Right hindlimb (tissue), 1 donor: ENCODE results near the gene RNF19B.

Experiments used
- DNase-seq: peaks from one replicate; pipeline ENCODE4 v3.0.0-alpha.2; 2018

RNF19B gene

DNA sequence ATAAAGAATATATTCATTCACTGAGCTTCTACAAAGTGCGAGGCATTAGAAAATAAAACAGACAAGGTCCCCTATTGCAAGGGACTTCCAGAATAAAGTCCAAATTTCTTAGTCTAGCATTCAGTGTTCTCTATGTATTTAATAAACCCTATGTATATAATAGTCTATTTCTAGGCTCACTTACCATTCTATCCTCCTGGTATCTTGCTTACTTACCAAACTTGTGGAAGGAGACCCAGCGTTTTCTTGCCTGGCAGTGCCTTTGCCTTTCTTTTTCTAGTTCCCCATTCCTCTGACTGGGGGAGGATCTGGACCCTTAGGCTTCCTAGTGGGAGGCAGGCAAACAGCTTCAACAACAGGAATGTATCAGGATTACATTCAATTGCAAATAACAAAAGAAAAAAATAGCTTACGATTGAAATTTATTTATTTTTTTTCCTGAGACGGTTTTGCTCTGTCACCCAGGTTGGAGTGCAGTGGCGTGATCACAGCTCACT, 690 bp upstream of the RNF19B start:
- DNase-seq: no peak

GRCh38 chr1:32963746-32964460, 706 bp downstream of the RNF19B start:
- peak; percentile 73 for DNase-seq

DNA sequence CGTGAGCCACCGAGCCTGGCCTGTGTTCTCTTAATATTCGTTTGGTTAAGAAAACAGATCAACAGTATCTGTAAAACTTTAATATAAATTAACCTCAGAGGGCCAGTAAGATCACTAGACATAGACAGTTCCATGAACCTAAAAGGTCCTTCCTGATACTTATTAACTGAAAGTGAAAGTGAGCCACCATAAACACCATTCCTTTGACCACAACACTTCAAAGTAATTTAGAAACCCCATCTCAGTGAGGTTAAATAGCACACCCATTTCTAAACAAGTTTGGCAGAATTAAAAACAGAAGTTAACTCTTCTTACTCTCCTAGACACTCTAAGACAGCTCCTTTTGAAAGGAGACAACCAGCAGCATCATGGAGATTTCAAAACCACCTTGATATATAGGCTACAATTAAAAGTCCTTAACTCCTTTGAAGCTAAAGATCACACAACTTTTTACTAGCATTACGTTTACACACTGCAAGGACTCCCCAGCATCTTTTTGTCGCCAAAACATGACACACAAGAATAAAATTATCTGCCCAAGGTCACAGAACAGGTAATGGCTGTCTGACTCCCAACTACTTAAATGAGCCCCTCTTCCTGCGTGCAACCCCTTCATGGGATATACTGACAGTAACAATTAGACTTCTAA, 2.2 kb downstream of the RNF19B start:
- DNase-seq: no peak

DNA sequence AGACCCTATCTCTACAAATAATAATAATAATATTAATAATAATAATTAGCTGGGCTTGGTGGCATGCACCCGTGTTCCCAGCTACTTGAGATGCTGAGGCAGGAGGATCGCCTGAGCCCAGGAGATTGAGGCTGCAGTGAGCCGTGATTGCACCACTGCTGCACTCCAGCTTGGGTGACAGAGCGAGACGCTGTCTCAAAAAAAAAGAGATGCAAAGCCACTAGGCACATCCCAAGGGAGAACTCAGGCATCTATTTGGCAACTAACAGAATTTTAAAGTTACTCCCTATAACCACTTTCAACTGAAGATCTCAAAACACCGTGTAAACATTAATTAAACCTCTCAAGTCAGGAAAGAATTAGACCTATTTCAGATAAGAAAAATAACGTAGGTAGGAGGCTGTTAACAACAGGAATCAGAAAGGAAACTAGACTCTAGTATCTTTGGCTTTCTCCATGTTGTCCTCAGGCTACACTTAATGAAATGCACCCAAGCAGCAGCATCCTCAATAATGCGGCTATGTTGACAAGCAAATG, 3.7 kb downstream of the RNF19B start:
- DNase-seq: no peak

DNA sequence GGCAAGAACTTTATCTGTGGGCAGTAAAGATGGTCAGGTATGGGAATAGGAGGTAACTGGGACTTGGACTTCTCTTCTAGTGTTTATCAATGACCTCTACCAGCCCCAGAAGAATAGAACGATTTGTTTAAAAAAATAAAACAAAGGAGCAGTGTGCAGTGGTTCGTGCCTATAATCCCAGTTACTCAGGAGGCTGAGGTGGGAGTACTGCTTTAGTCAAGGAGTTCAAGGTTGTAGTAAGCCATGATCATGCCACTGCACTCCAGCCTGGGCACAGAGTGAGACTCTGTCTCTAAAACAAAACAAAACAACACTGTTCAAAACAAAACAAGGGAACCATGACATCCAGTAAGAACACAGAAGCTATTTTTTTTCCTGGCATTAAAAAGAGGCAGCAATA, 4.3 kb downstream of the RNF19B start:
- DNase-seq: no peak

DNA sequence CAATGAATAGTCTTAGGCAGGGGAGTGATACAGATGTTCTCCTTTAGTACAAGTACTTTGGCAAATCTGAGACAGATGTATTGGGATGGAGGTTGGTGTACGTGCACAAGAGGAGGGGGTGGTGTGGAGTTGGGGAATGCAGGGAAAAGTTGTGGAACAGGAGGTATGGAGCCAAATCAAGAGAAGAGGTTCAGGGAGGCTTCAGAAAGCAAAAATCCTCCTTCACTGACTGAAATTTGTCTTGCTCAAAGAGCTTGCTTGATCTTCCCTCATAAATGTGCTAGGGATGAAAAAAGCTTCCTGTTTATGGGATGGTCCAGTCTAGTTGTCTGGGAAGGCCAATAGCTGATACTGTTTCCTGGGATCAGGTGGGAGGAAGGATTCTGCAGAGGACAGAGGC, 5.8 kb downstream of the RNF19B start:
- no peak for DNase-seq

DNA sequence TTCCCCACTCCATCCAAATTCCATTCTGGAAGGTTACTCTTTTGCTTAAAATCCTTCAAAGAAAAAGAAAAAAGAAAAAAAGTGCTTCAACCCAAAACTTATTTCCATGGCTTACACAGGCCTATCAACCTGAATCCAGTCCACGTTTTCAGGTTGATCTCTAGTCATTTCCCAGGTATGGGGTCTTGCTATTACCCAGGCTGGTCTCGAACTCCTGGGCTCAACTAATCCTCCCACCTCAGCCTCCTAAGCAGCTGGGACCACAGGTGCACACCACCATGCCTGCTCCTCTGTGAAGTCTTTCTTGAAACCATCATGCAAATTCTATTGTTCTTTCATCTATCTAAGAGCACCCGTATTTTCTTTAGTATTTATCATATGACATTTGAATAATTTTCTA, 7.6 kb downstream of the RNF19B start:
- DNase-seq: no peak

DNA sequence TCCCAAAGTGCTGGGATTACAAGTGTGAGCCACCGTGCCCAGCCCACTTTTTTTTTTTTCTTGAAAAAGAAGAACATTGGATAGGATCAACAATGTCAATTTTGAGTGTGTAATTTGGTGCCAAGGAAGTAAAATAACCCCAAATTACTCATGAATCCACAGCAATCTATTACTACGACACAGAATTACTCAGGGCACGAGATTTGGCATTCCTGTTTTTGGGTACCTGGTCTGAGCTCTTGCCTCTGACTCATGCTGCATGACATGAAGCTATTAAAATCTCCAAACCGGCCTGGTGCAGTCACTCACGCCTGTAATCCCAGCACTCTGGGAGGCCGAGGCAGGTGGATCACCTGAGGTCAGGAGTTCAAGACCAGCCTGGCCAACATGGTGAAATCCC, 10.4 kb downstream of the RNF19B start:
- DNase-seq: no peak

DNA sequence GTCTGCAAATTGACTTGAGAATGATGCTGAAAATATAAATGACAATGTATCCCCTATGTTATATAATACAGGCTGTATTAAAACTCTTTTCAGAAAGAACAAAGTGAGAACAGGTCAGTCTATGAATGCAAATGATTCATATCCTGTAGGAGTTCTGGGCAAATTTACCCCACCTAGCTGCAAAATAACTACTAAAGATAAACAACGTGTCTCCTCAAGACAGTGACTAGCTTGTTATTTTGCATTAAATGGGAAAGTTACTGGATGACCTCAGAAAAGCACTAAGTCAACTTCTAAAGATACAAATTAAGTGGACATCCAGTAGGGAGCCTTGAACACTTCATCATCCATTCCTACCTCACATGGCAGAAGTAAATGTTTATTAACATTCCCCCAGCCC, 11.1 kb downstream of the RNF19B start:
- no peak for DNase-seq

GRCh38 chr1:32949519-32949918, 15.1 kb downstream of the RNF19B start:
- DNase-seq: no peak

- no peak for DNase-seq
These were observed 15.7 kb downstream of the RNF19B start for GRCh38 chr1:32948905-32949304.

GRCh38 chr1:32948390-32948722, 16.3 kb downstream of the RNF19B start:
- no peak for DNase-seq

GRCh38 chr1:32947669-32948389, 16.8 kb downstream of the RNF19B start:
- DNase-seq: no peak

DNA sequence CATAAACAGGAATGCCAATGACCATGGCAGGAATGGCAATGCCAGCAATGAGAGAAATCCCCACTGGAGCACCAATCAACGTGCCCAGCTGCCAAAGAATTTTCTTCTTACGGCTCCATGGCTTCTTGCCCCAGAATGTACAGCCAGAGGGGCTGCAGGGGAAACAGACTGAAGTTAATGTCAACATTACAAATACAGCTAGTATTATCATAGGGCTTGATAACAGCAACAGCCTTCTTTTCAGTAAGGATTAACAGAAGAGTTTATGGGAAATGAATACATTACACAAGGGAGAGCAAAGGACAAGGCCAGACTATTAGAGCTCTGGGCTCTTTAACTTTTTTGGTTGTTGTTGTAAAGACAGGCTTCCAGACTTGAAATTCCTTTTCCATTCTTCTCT, 18.2 kb downstream of the RNF19B start:
- DNase-seq: no peak

GRCh38 chr1:32944180-32944579, 20.4 kb downstream of the RNF19B start:
- DNase-seq: no peak

GRCh38 chr1:32939655-32940371, 24.8 kb downstream of the RNF19B start:
- DNase-seq: peak; percentile 58

- no peak for DNase-seq
These were observed 27.5 kb downstream of the RNF19B start for GRCh38 chr1:32937061-32937460.

DNA sequence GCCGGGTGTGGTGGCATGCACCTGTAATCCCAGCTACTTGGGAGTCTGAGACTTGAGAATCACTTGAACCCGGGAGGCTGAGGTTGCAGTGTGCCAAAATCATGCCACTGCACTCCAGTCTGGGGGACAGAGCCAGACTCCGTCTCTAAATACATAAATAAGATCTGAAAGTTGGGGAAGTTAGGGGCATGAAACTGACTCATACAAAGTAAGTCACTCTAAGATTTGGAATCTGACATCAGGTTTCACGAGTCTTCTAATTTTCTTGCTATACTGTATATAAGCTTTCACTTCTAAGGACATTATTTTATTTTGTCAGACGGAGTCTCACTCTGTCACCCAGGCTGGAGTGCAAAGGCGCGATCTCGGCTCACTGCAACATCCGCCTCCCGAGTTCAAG, 30.1 kb downstream of the RNF19B start:
- no peak for DNase-seq

DNA sequence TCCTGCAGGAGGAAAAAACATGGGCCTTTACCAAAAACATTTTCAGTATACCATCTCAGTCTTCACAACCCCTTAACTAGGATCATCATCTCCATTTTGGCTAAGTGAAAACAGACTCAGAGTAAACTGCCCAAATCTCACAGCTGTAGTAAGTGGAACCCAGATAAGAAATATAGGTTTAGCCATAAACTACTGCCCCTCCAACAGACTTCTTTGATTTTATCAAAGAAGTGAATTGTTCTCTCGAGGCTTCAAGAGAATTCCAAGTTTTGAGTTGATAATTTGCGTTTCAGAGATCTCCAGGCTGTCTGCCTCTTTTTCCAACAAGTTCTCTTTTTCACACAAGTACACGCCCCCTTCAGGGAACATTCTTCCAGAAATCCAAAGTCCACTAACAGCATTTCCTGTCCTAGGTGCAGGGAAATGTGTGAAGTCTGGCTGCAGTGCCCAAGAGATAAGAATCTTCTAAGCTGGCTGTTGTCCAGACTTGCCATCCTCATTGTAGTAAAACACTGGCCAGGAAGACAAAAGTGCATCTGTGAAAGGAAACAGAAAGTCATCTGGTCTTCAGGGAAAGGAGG, 30.8 kb downstream of the RNF19B start:
- peak; percentile 26 for DNase-seq

DNA sequence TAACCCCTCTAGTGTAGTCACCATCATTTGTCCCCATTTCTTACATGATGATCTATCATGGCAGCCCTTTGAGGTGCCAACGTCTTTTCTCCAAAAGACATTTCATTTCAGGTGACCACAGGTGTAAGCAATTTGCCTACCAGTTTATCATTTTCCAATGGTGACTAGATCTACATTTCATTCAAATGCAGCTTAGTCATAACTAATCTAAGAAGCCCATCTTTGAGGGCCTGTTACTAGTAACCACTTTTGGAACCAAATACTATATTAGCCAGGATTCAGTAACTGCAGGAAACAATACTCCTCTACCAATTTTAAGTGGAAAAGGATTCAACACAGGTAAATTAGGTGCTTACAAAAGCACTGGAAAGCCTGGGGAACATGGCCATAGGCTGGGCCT, 32.8 kb downstream of the RNF19B start:
- no peak for DNase-seq

GRCh38 chr1:32929366-32929765, 35.2 kb downstream of the RNF19B start:
- no peak for DNase-seq

- DNase-seq: no peak
These were observed 35.9 kb downstream of the RNF19B start for GRCh38 chr1:32928715-32929114.

DNA sequence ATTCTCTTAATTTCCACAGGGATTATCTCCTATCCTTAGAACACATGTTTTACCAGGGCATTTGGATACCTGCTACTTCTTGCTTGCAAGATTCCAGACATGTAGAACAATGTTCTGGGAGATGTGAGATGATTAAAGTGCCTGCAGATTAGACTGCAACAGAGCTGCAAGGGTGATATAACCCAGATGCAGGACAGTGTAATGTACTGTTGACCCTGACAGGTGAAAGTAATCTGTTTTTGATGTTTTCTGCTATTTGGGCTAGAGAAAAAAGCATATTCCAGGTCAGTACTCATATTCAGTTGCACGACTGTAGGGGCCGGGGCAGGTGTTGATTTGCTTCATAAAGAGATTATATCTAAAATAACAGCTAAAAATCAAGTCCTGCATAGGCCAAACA, 36.3 kb downstream of the RNF19B start:
- DNase-seq: no peak
